HG02840 (cell line): ENCODE data around the gene KIF1C.
"Not testable (repeated sequence)": the region's sequence is repeated elsewhere in the genome, so short reads cannot be mapped to it uniquely, and the experiment has no call there.

ENCODE experiments used
- ATAC-seq: cut with Tn5 transposase; IDR thresholded peaks from one replicate; pipeline ENCODE4 v1.9.1; 2021; ENCODE audit warnings: mild to moderate bottlenecking, moderate library complexity, moderate number of reproducible peaks; ENCODE audit not compliant: unreplicated experiment, low FRiP score

KIF1C gene

DNA sequence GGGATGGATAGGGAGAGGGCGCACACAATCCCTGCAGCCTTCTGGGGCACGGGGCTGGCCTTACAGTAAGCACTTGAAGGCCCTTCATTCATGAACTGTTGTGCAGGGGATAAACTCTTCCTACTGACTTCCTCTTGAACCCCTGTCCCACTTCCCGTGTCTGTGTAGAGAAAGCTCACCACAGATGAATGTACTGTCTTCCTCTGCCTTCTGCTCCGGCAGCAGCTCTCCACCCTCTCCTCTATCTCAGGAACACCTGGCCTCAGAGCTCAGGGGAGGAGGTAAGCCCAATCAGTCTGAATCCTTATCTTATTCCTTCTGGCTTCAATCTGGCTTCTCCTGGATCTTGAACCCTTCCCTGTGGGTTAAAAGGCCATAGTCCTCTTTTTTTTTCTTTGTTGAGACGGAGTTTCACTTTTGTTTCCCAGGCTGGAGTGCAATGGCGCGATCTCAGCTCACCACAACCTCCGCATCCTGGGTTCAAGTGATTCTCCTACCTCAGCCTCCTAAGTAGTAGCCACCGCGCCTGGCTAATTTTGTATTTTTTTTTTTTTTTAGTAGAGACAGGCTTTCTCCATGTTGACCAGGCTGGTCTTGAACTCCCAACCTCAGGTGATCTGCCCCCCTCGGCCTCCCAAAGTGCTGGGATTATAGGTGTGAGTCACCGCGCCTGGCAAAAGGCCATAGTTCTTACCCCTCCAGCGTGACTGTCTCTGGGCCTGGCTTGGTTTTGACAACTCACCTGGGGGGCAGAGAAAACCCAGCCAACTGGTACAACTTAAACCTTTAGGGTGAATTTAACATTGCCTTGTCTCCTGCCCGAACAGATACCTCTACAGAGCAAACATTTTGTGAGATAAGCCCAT lies 44.6 kb downstream of the KIF1C start:
- no peak for ATAC-seq

DNA sequence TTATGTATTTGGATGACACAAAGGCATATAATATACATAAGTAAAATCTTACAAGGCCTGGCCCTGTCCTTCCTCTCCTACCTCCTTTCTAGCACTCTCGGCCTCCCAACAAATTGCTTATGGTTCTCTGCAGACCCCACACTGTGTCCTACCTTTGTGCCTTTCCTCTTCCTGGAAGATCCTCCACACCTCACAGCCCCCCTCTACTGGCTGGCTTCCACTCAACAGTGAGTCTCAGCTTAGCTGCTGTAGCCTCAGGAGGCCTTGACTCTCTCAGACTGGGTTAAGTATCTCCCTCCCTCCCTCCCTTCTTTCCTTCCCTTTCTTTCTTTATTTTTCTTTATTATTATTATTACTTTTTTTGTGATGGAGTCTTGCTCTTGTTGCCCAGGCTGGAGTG lies 45.8 kb downstream of the KIF1C start:
- ATAC-seq = no peak

DNA sequence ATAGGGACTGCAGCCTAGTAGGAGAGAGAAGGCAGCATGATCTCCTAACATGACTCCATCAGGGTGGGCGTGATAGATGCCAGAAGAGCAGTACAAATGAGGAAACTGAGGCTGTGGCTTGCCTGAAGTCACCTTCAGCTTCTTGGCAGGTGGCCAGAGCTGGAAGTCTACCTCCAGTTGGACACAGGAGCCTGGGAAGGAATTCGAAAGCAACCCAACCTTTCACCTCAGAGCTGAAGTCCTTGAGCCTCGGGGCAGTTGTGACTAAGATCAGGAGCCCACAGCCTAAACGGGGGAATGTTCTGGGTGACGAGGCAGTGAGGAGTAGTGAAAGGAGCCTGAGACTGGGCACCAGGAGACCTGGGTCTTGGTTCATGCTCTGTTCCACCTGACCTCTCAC lies 46.9 kb downstream of the KIF1C start:
- no peak for ATAC-seq

DNA sequence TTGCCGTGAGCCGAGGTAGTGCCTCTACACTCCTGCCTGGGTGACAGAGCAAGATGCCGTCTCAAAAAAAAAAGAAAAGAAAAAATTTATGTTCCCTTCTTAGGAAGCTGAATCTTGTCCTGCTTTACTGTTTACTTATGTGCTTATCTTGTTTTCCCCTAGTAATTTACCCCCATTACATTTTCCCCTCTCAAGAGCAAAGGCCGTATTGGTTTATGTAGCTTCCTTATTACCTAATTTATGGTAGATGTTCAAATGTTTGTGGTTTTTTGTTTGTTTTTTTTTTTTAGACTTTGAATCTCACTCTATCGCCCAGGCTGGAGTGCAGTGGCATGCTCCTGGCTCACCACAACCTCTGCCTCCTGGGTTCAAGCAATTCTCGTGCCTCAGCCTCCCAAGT lies 47.7 kb downstream of the KIF1C start:
- no peak for ATAC-seq

DNA sequence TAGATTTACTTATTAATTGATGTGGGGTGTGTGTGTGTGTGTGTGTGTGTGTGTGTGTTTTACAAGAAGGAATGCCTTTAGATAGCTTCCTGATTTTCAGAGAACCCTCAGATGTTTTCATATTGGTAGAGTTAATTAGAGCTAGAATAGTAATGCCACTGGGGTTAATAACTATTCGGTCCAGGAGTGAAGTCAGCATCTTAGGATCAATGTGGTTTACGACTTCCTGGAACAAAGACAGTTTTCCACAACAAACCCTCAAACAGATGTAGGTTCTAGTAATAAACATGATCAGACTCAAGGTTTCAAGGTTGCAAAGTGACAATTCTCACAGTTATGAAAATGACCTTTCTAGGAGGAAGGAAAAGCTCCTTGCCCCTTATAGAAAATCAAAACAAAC lies 49.7 kb downstream of the KIF1C start:
- no peak for ATAC-seq

DNA sequence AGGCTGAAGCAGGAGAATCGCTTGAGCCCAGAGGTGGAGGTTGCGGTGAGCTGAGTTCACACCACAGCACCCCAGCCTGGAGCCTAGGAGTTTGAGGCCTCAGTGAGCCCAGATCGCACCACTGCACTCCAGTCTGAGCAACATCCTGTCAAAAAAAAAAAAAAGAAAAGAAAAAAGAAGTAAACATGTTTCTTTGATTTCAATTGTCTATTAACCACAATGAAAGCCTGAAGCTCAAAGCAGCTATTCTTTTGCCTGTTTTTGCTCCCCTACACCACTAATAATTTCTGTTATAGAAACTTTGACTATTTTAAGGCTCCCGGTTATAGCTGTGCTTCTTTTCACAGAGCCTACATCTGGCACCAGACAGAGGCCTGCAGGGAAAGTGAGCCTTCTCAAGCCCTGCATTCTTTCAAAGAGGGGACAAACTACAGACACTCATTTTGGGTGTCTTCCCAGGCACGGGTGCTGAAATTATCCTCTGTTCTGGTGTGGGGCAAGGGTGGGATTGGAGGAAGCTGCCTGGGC lies 51.6 kb downstream of the KIF1C start:
- no peak for ATAC-seq

DNA sequence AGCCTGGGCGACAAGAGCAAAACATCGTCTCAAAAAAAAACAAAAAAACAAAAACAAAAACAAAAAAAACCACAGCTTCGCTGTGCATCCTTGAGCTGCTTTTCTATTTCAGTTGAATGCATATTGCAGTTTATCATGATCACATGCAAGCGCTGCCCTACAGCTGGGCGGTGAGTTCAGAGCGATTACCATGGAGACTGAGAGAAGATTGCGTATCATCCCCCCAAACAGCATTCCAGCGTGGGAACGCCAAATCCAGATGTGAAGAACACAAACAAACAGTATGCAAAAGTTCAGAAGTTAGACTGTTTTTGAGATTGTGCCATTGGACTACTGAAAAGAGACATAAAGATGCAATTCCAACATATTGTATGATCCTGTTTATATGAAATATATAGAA lies 52.5 kb downstream of the KIF1C start:
- no peak for ATAC-seq

DNA sequence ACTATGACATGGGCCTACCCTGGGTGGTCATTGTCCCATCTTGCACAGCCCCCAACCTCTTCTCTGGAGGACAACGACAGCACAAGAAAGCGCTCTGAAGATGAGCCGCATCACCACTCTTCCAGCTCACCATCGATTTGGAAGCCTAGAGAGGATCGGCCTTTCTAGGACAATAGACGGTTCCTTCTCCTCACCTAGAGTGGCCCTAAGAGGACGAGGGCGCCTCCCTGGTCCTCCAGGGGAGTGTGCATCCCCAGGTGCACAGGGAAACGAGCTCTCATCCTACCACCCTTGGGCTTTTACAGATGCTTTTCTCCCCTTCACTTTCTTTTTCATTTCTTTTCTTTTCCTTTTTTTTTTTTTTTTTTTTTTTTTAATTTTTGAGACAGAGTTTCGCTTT lies 57.8 kb downstream of the KIF1C start:
- ATAC-seq = no peak

DNA sequence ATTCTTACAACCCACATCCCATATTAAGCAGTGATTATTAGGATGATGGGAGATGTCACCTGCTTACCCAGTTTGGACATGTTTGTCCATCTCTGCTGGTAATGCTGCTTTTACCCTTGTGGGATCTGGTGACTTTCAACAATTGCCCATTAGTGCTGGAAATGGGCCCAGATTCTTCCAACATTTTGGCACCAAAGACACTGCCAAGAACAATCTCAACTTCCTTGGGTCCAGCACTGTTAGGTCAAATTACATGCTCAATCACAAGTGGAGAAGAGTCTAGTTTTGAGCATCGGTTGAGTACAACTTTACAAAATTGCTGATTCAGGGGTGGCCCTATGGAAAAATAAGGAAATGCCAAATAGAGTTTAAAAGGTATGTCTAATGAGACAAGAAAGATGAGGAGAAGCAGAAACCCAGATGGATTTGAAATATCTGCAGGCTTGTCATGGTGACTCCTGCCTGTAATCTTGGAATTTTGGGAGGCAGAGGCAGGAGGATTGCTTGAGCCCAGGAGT lies 67.5 kb downstream of the KIF1C start:
- no peak for ATAC-seq

DNA sequence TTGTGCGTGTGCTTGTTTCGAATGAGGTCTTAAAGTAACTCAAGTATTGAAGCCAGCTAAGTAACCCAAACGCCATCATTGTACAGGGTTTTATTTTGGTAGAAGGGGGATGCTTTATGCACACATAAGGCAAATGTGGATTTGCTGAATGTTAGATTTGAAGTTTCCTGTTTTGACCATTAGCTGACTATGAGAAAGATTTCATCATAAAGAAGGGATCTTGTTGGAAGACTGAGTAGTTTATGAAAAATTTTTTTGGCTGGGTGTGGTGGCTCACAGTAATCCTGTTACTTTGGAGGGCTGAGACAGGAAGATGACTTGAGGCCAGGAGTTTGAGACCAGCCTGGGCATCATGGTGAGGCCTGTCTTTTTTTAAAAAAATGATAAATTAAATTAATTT lies 70.5 kb downstream of the KIF1C start:
- no peak for ATAC-seq

DNA sequence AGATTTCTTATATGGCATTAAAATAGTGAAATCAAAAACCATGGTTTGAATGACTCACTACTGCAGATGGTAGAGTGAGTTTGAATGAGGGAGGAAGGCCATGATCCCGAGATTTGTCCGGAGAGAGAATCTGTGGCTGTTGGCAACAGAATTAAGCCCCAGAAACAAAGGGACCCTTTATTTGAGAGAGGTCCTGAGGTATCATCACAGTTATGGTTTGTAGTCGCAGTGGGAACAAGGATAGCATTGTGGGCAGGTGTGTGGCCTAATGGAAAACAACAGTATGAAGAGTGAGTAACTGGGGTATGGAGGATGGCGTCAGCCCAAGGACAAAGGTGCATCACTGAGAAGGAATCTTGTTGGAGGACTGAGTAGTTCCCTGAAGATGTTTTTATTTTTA lies 72.0 kb downstream of the KIF1C start:
- no peak for ATAC-seq

DNA sequence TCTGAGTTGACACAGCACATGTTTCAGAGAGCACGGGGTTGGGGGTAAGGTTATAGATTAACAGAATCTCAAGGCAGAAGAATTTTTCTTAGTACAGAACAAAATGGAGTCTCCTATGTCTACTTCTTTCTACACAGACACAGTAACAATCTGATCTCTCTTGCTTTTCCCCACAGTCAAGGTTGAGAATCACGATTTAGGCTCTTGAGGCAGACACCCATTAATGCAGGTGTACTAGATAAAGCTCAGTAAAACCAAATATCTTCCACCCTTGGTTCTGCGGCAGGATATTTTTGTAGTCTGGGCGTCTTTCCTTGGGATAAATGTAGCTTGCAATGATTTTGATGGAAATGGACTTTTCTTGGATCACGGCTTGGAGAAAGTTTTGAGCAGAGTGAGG lies 77.7 kb downstream of the KIF1C start:
- ATAC-seq = not testable (repeated sequence)

DNA sequence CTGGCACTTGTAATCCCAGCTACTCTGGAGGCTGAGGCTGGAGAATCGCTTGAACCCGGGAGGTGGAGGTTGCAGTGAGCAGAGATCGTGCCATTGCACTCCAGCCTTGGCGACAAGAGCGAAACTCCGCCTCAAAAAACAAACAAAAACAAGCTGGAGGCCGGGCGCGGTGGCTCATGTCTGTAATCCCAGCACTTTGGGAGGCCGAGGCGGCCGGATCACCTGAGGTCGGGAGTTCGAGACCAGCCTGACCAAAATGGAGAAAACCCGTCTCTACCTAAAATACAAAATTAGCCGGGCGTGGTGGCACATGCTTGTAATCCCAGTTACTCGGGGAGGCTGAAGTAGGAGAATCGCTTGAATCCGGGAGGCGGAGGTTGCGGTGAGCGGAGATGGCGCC lies 79.5 kb downstream of the KIF1C start:
- ATAC-seq = not testable (repeated sequence)

DNA sequence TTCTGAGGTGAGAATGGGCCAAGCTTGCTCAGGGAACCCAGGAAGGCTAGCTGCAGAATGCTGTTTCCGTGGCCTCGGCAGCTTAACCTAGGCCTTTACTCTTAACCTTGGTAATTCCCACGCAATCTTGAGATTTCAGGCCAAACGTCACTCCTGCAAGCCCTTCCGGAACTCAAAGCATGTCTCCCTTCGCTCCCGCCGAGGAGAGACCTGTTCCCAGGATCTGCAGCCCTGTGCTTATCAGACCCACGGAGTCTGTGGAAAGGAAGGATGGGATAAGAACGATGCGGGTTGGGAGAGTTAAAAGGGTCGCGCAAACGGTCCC lies 80.0 kb downstream of the KIF1C start:
- ATAC-seq = no peak
